ENCODE data around the gene ATG3. TPM values are rescaled to one million over a fixed set of nuclear protein-coding genes. Genes with fewer than 3 reads are reported as not detected.

ATG3 gene
- polyA plus RNA-seq, 1 experiment, result 60.7 TPM

DNA sequence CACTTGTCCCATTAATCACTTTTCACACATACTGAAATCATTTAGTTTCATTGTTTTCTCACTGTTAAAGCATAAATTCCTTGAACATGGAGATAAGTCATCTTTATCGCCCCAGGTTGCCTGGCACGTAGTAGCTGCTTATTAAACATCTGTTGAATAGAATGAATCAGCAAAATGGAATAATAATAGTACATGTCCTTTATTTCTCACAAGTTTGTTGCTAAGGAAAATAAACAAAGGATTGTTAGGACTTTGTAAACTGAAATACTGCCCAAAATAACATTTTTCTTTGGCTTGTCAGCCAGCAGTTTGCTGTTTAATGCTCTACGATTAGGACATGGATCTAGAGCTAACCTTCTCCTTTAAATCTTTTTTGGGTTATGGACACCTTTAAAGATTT lies 17.9 kb upstream of the ATG3 start:
- TF ChIP-seq CTCF (IDR thresholded peaks at IDR 0.05; ENCODE audit: low read depth, low read length), result no peak
- POLR2A ChIA-PET, result interaction anchor here (0.7 kb wide), 1 partner anchor 23 kb away, joined by 3 read pairs; no protein-coding TSS in a partner anchor
- no peak for DNase-seq (ENCODE audit: low read depth, low spot score)
- Histone ChIP-seq H3K4me3 (ENCODE audit: low read depth, low read length) (no peak overlapping the region), H3K9me3 (ENCODE audit: control insufficient read depth, insufficient read depth, low read length) (no peaks in the 10 kb centered on the region), H3K27me3 (ENCODE audit: control insufficient read depth, insufficient read depth, low read length) (no peaks in the 10 kb centered on the region), H3K27ac (ENCODE audit: low read depth, low read length) (no peak overlapping the region)
- CTCF ChIA-PET, result interaction anchor here (0.9 to 1.3 kb wide), 2 partner anchors 234 to 400 kb away, joined by 4 to 5 read pairs; no protein-coding TSS in a partner anchor

GRCh38 chr3:112579232-112579631 lies 17.5 kb upstream of the ATG3 start:
- no peaks in the 10 kb centered on the region for H3K27me3 ChIP-seq (ENCODE audit: control insufficient read depth, insufficient read depth, low read length)
- no peak for DNase-seq (ENCODE audit: low read depth, low spot score)
- H3K27ac ChIP-seq (ENCODE audit: low read depth, low read length), result no peak overlapping the region
- CTCF ChIA-PET, result interaction anchor here (0.9 to 1.2 kb wide), 3 partner anchors 10 to 468 kb away, joined by 3 to 4 read pairs (median 3); no protein-coding TSS in a partner anchor
- no peak overlapping the region for H3K4me3 ChIP-seq (ENCODE audit: low read depth, low read length)
- no peaks in the 10 kb centered on the region for H3K9me3 ChIP-seq (ENCODE audit: control insufficient read depth, insufficient read depth, low read length)
- POLR2A ChIA-PET, result no interaction called here
- no peak for TF ChIP-seq CTCF (IDR thresholded peaks at IDR 0.05; ENCODE audit: low read depth, low read length)

- CTCF ChIA-PET, result interaction anchor here (3.5 kb wide), 1 partner anchor 10 kb away, joined by 19 read pairs; no protein-coding TSS in a partner anchor
- H3K9me3 ChIP-seq (ENCODE audit: control insufficient read depth, insufficient read depth, low read length), result no peaks in the 10 kb centered on the region
- TF ChIP-seq CTCF (IDR thresholded peaks at IDR 0.05; ENCODE audit: low read depth, low read length), result no peak
- no peak overlapping the region for H3K27ac ChIP-seq (ENCODE audit: low read depth, low read length)
- H3K27me3 ChIP-seq (ENCODE audit: control insufficient read depth, insufficient read depth, low read length), result no peaks in the 10 kb centered on the region
- DNase-seq (ENCODE audit: low read depth, low spot score), result no peak
- no peak overlapping the region for H3K4me3 ChIP-seq (ENCODE audit: low read depth, low read length)
- POLR2A ChIA-PET, result no interaction called here
Measured at GRCh38 chr3:112572701-112573100, 10.9 kb upstream of the ATG3 start.

- H3K27me3 ChIP-seq (ENCODE audit: control insufficient read depth, insufficient read depth, low read length), result no peaks in the 10 kb centered on the region
- ChIA-PET POLR2A (no interaction called here), CTCF (interaction anchor here (0.9 to 2.2 kb wide), 2 partner anchors 9 to 13 kb away, joined by 3 to 20 read pairs; no protein-coding TSS in a partner anchor)
- H3K27ac ChIP-seq (ENCODE audit: low read depth, low read length), result no peak overlapping the region
- no peak for TF ChIP-seq CTCF (IDR thresholded peaks at IDR 0.05; ENCODE audit: low read depth, low read length)
- no peaks in the 10 kb centered on the region for H3K9me3 ChIP-seq (ENCODE audit: control insufficient read depth, insufficient read depth, low read length)
- no peak for DNase-seq (ENCODE audit: low read depth, low spot score)
- no peak overlapping the region for H3K4me3 ChIP-seq (ENCODE audit: low read depth, low read length)
Measured at GRCh38 chr3:112569265-112569664, 7.5 kb upstream of the ATG3 start.

DNA sequence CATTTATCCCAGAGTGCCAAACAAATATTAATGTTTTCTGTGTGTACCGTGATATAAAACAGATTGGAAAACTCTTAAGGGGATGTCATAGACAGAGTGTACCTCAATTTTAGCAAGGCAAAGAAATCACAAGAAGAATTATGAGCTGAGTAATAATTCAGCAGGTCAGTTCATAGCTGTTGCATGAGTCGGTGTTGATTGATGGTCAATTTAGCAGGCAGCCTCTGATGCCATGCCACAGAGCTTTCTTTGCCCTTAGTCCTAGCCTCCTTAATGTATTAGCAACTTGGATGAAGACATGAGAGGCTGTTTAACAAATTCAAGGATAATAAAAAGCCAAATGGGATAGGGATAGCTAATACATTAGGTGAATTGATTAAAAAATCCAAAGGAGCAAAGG lies 6.9 kb upstream of the ATG3 start:
- H3K4me3 ChIP-seq (ENCODE audit: low read depth, low read length), result no peak overlapping the region
- POLR2A ChIA-PET, result no interaction called here
- no peaks in the 10 kb centered on the region for H3K9me3 ChIP-seq (ENCODE audit: control insufficient read depth, insufficient read depth, low read length)
- H3K27me3 ChIP-seq (ENCODE audit: control insufficient read depth, insufficient read depth, low read length), result no peaks in the 10 kb centered on the region
- no peak for DNase-seq (ENCODE audit: low read depth, low spot score)
- no peak overlapping the region for H3K27ac ChIP-seq (ENCODE audit: low read depth, low read length)
- CTCF ChIA-PET, result interaction anchor here (0.5 to 2.2 kb wide), 3 partner anchors 10 to 1270 kb away, joined by 3 to 20 read pairs (median 3); partner anchors contain the start of gene GRAMD1C
- TF ChIP-seq CTCF (IDR thresholded peaks at IDR 0.05; ENCODE audit: low read depth, low read length), result no peak
